Measurements from ENCODE around the gene TIAM2.

DNA sequence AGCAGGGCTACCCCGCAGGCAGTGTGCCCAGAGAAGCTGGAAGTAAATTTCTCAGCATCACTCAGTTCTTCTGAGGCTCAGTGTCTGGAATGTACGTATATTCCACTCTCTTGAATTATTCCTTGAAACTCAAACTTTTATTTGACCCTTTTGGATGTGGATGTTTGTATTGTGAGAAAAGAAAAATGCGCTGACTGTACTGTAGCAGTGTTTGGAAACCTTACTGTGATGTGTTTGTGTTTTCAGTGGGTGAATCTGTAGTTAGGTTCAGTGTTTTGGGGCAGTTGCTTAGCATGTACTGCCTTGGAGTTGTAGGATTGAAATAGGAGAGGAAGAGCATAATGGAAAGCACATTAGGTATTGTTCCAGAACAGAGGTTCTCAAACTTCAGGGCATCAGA, 13.5 kb downstream of the TIAM2 start:
- TF ChIP-seq, protein P1, sequence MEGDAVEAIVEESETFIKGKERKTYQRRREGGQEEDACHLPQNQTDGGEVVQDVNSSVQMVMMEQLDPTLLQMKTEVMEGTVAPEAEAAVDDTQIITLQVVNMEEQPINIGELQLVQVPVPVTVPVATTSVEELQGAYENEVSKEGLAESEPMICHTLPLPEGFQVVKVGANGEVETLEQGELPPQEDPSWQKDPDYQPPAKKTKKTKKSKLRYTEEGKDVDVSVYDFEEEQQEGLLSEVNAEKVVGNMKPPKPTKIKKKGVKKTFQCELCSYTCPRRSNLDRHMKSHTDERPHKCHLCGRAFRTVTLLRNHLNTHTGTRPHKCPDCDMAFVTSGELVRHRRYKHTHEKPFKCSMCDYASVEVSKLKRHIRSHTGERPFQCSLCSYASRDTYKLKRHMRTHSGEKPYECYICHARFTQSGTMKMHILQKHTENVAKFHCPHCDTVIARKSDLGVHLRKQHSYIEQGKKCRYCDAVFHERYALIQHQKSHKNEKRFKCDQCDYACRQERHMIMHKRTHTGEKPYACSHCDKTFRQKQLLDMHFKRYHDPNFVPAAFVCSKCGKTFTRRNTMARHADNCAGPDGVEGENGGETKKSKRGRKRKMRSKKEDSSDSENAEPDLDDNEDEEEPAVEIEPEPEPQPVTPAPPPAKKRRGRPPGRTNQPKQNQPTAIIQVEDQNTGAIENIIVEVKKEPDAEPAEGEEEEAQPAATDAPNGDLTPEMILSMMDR (IDR thresholded peaks at IDR 0.05 in 2 of 3, conservative IDR thresholded peaks at IDR 0.05 in 1 of 3; ENCODE audit: control insufficient read depth in 2 of 3, extremely low read depth in 1 of 3, insufficient read depth in 1 of 3, low read depth in 3 of 3, low read length in 3 of 3), result no peak
- TF ChIP-seq, protein P2, sequence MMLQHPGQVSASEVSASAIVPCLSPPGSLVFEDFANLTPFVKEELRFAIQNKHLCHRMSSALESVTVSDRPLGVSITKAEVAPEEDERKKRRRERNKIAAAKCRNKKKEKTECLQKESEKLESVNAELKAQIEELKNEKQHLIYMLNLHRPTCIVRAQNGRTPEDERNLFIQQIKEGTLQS (IDR thresholded peaks at IDR 0.05; ENCODE audit: borderline replicate concordance, extremely low read depth, low read depth, low read length), result no peak
- TF ChIP-seq BCL11A (IDR thresholded peaks at IDR 0.05; ENCODE audit: low read depth, low read length), result no peak
- no peak for TF ChIP-seq ETV6 (conservative IDR thresholded peaks at IDR 0.05 in 1 of 2, IDR thresholded peaks at IDR 0.05 in 1 of 2; ENCODE audit: borderline replicate concordance in 1 of 2, low read depth in 1 of 2)
- TF ChIP-seq RAD21 (IDR thresholded peaks at IDR 0.05; ENCODE audit: insufficient read depth, low read depth, low read length), result no peak
- TF ChIP-seq E2F4 (IDR thresholded peaks at IDR 0.05; ENCODE audit: low read depth, low read length), result no peak
- TF ChIP-seq KDM1A (IDR thresholded peaks at IDR 0.05; ENCODE audit: borderline replicate concordance), result no peak
- no peak for TF ChIP-seq NFYA (IDR thresholded peaks at IDR 0.05; ENCODE audit: borderline replicate concordance, low read depth, low read length)
- TF ChIP-seq POLR2AphosphoS5 (IDR thresholded peaks at IDR 0.05; ENCODE audit: low read length), result no peak
- no peak for TF ChIP-seq POLR2A (IDR thresholded peaks at IDR 0.05; ENCODE audit: low read depth, low read length)
- no peak for TF ChIP-seq ZNF622 (IDR thresholded peaks at IDR 0.05)
- TF ChIP-seq, protein P3, sequence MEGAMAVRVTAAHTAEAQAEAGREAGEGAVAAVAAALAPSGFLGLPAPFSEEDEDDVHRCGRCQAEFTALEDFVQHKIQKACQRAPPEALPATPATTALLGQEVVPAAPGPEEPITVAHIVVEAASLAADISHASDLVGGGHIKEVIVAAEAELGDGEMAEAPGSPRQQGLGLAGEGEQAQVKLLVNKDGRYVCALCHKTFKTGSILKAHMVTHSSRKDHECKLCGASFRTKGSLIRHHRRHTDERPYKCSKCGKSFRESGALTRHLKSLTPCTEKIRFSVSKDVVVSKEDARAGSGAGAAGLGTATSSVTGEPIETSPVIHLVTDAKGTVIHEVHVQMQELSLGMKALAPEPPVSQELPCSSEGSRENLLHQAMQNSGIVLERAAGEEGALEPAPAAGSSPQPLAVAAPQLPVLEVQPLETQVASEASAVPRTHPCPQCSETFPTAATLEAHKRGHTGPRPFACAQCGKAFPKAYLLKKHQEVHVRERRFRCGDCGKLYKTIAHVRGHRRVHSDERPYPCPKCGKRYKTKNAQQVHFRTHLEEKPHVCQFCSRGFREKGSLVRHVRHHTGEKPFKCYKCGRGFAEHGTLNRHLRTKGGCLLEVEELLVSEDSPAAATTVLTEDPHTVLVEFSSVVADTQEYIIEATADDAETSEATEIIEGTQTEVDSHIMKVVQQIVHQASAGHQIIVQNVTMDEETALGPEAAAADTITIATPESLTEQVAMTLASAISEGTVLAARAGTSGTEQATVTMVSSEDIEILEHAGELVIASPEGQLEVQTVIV (IDR thresholded peaks at IDR 0.05; ENCODE audit: borderline replicate concordance, partially characterized antibody), result no peak

All from GM12878 (cell line).